AG10803 (cell line): ENCODE data around the gene UVRAG.

Experiments
- DNase-seq: peaks from one replicate; pipeline ENCODE4 v3.0.0; 2010; ENCODE audit warnings: low read depth
- H3K4me3 ChIP-seq: 2 replicates; pipeline ENCODE4 v1.5.1; 2011; ENCODE audit warnings: mild to moderate bottlenecking, low read length, control low read depth
- TF ChIP-seq, protein P1 (sequence below): conservative IDR thresholded peaks from 2 replicates; pipeline ENCODE4 v1.5.1; 2011; ENCODE audit warnings: mild to moderate bottlenecking, low read length, control low read depth, inconsistent platforms

UVRAG gene

GRCh38 chr11:75905434-75905833, 90.4 kb downstream of the UVRAG start:
- TF ChIP-seq, protein P1, sequence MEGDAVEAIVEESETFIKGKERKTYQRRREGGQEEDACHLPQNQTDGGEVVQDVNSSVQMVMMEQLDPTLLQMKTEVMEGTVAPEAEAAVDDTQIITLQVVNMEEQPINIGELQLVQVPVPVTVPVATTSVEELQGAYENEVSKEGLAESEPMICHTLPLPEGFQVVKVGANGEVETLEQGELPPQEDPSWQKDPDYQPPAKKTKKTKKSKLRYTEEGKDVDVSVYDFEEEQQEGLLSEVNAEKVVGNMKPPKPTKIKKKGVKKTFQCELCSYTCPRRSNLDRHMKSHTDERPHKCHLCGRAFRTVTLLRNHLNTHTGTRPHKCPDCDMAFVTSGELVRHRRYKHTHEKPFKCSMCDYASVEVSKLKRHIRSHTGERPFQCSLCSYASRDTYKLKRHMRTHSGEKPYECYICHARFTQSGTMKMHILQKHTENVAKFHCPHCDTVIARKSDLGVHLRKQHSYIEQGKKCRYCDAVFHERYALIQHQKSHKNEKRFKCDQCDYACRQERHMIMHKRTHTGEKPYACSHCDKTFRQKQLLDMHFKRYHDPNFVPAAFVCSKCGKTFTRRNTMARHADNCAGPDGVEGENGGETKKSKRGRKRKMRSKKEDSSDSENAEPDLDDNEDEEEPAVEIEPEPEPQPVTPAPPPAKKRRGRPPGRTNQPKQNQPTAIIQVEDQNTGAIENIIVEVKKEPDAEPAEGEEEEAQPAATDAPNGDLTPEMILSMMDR: no peak
- H3K4me3 ChIP-seq: no peak overlapping the region
- DNase-seq: no peak

DNA sequence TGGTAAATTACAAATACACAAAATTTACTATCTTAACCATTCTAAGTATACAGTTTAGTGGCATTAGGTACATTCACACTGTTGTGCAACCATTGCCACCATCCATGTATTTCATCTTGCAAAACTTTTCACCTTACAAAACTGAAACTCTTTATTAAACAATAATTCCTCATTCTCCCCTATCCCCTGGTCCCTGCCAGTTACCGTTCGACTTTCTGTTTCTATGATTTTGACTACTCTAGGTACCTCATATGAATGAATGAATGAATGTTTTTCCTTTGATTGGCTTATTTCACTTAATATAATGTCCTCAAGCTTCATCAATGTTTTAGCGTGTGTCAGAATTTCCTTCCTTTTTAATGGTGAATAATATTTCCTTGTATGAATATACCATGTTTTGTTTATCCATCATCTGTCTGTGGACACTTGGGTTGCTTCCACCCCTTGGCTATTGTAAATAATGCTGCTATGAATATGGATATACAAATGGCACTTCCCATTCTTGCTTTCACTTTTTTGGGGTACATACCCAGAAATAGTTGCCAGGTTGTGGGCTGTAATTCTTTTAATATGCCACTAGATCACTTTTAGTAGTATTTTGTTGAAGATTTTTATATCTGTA, 93.0 kb downstream of the UVRAG start:
- TF ChIP-seq, protein P1: no peak
- no peak overlapping the region for H3K4me3 ChIP-seq
- DNase-seq: no peak

- TF ChIP-seq, protein P1: no peak
- H3K4me3 ChIP-seq: no peak overlapping the region
- DNase-seq: peak; percentile 22
These were observed 95.6 kb downstream of the UVRAG start for GRCh38 chr11:75910426-75911145.

GRCh38 chr11:75911459-75911858, 96.4 kb downstream of the UVRAG start:
- H3K4me3 ChIP-seq: no peak overlapping the region
- no peak for DNase-seq
- TF ChIP-seq, protein P1: no peak

- H3K4me3 ChIP-seq: no peak overlapping the region
- TF ChIP-seq, protein P1: no peak
- no peak for DNase-seq
These were observed 99.0 kb downstream of the UVRAG start for GRCh38 chr11:75913984-75914383.

GRCh38 chr11:75916882-75917281, 101.9 kb downstream of the UVRAG start:
- no peak for DNase-seq
- TF ChIP-seq, protein P1: no peak
- no peak overlapping the region for H3K4me3 ChIP-seq

DNA sequence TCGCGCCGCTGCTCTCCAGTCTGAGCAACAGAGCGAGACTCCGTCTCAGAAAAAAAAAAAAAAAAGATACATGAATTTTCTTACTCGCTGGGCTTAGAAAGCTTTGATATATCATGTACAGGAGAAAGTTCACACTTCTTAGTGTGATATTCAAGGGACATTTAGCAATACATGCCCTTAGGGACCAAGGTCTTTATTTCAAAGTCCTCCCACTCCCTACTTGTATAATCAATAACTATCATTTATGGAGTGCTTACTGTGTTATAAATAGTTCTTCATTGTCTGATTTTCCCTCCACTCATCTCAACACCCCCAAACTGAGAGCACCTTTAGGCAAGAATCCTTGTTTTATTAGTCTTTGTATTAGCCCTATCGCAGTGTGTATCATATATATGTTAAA, 103.3 kb downstream of the UVRAG start:
- H3K4me3 ChIP-seq: no peak overlapping the region
- TF ChIP-seq, protein P1: no peak
- DNase-seq: no peak
